ENCODE measurements around the gene KATNBL1.

DNA sequence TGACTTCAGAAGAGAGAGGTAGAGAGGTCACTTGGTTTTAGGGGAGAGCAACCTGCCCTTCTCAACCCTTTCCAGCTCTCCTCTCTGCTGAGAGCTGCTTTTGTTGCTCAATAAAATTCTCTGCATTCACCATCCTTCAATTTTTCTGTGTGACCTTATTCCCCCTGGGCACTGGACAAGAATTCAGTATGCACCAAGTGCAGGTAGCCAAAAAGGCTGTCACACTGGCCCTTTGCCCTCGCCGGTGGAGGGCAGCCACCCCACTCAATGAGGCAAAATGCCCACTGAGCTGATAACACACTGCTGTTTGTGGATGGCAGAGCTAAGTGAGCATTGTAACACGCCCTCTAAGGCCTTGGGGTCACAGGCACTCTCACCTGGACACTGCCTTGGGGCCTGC is 95.2 kb downstream of the KATNBL1 start:
- no peak for TF ChIP-seq SP1 (IDR thresholded peaks at IDR 0.05)
- TF ChIP-seq HDGF (IDR thresholded peaks at IDR 0.05; ENCODE audit: borderline replicate concordance), result no peak
- TF ChIP-seq FOXM1 (IDR thresholded peaks at IDR 0.05; ENCODE audit: borderline replicate concordance), result no peak
- no peak for TF ChIP-seq FOXA1 (IDR thresholded peaks at IDR 0.05)
- no peak for TF ChIP-seq LEF1 (IDR thresholded peaks at IDR 0.05; ENCODE audit: borderline replicate concordance)
- TF ChIP-seq SUZ12 (IDR thresholded peaks at IDR 0.05), result no peak
- TF ChIP-seq, protein P1, sequence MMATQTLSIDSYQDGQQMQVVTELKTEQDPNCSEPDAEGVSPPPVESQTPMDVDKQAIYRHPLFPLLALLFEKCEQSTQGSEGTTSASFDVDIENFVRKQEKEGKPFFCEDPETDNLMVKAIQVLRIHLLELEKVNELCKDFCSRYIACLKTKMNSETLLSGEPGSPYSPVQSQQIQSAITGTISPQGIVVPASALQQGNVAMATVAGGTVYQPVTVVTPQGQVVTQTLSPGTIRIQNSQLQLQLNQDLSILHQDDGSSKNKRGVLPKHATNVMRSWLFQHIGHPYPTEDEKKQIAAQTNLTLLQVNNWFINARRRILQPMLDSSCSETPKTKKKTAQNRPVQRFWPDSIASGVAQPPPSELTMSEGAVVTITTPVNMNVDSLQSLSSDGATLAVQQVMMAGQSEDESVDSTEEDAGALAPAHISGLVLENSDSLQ (IDR thresholded peaks at IDR 0.05), result no peak
- no peak for TF ChIP-seq TARDBP (IDR thresholded peaks at IDR 0.05)
